Fibroblast of the aortic adventitia (primary cell): Measurements from ENCODE around the gene STH. TPM values are rescaled to one million over a fixed set of nuclear protein-coding genes. Genes with fewer than 3 reads are reported as not detected.
A peak's percentile ranks its signal among the peaks of the same experiment; 100 is the strongest.
"Not testable (repeated sequence)": the region's sequence is repeated elsewhere in the genome, so short reads cannot be mapped to it uniquely, and the experiment has no call there.

Experiments
- DNase-seq: peaks from one replicate; pipeline ENCODE4 v3.0.0-alpha.2; 2010; ENCODE audit warnings: low read depth
- H3K4me3 ChIP-seq: 2 replicates; pipeline ENCODE4 v1.5.1; 2011; ENCODE audit warnings: low read depth, mild to moderate bottlenecking, control low read depth, low read length, moderate library complexity
- total RNA-seq: library from RNA; depleted of rRNA; stranded (reverse); fragments of >200 nt; gene quantifications from 2 replicates; pipeline ENCODE4 v1.2.3, GENCODE V29; 2012; ENCODE audit warnings: low replicate concordance
- TF ChIP-seq, protein P1 (sequence below): IDR thresholded peaks from 2 replicates; pipeline ENCODE4 v1.5.1; 2011; ENCODE audit warnings: mild to moderate bottlenecking, low read length, control low read depth, inconsistent platforms; ENCODE audit not compliant: insufficient read depth

STH gene
- total RNA-seq, 1 donor, result not detected

DNA sequence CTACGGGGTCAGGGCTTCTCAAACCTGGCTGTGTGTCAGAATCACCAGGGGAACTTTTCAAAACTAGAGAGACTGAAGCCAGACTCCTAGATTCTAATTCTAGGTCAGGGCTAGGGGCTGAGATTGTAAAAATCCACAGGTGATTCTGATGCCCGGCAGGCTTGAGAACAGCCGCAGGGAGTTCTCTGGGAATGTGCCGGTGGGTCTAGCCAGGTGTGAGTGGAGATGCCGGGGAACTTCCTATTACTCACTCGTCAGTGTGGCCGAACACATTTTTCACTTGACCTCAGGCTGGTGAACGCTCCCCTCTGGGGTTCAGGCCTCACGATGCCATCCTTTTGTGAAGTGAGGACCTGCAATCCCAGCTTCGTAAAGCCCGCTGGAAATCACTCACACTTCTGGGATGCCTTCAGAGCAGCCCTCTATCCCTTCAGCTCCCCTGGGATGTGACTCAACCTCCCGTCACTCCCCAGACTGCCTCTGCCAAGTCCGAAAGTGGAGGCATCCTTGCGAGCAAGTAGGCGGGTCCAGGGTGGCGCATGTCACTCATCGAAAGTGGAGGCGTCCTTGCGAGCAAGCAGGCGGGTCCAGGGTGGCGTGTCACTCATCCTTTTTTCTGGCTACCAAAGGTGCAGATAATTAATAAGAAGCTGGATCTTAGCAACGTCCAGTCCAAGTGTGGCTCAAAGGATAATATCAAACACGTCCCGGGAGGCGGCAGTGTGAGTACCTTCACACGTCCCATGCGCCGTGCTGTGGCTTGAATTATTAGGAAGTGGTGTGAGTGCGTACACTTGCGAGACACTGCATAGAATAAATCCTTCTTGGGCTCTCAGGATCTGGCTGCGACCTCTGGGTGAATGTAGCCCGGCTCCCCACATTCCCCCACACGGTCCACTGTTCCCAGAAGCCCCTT is 10.9 kb downstream of the STH start:
- peak; percentile 76 for DNase-seq
- no peak overlapping the region for H3K4me3 ChIP-seq
- TF ChIP-seq, protein P1, sequence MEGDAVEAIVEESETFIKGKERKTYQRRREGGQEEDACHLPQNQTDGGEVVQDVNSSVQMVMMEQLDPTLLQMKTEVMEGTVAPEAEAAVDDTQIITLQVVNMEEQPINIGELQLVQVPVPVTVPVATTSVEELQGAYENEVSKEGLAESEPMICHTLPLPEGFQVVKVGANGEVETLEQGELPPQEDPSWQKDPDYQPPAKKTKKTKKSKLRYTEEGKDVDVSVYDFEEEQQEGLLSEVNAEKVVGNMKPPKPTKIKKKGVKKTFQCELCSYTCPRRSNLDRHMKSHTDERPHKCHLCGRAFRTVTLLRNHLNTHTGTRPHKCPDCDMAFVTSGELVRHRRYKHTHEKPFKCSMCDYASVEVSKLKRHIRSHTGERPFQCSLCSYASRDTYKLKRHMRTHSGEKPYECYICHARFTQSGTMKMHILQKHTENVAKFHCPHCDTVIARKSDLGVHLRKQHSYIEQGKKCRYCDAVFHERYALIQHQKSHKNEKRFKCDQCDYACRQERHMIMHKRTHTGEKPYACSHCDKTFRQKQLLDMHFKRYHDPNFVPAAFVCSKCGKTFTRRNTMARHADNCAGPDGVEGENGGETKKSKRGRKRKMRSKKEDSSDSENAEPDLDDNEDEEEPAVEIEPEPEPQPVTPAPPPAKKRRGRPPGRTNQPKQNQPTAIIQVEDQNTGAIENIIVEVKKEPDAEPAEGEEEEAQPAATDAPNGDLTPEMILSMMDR, result no peak

DNA sequence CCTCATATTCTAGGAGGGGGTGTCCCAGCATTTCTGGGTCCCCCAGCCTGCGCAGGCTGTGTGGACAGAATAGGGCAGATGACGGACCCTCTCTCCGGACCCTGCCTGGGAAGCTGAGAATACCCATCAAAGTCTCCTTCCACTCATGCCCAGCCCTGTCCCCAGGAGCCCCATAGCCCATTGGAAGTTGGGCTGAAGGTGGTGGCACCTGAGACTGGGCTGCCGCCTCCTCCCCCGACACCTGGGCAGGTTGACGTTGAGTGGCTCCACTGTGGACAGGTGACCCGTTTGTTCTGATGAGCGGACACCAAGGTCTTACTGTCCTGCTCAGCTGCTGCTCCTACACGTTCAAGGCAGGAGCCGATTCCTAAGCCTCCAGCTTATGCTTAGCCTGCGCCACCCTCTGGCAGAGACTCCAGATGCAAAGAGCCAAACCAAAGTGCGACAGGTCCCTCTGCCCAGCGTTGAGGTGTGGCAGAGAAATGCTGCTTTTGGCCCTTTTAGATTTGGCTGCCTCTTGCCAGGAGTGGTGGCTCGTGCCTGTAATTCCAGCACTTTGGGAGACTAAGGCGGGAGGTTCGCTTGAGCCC is 11.6 kb downstream of the STH start:
- TF ChIP-seq, protein P1, result no peak
- no peak for DNase-seq
- no peak overlapping the region for H3K4me3 ChIP-seq

DNA sequence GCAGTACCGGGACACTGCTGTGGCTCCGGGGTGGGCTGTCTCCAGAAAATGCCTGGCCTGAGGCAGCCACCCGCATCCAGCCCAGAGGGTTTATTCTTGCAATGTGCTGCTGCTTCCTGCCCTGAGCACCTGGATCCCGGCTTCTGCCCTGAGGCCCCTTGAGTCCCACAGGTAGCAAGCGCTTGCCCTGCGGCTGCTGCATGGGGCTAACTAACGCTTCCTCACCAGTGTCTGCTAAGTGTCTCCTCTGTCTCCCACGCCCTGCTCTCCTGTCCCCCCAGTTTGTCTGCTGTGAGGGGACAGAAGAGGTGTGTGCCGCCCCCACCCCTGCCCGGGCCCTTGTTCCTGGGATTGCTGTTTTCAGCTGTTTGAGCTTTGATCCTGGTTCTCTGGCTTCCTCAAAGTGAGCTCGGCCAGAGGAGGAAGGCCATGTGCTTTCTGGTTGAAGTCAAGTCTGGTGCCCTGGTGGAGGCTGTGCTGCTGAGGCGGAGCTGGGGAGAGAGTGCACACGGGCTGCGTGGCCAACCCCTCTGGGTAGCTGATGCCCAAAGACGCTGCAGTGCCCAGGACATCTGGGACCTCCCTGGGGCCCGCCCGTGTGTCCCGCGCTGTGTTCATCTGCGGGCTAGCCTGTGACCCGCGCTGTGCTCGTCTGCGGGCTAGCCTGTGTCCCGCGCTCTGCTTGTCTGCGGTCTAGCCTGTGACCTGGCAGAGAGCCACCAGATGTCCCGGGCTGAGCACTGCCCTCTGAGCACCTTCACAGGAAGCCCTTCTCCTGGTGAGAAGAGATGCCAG is 12.9 kb downstream of the STH start:
- no peak for DNase-seq
- TF ChIP-seq, protein P1, result no peak
- no peak overlapping the region for H3K4me3 ChIP-seq

DNA sequence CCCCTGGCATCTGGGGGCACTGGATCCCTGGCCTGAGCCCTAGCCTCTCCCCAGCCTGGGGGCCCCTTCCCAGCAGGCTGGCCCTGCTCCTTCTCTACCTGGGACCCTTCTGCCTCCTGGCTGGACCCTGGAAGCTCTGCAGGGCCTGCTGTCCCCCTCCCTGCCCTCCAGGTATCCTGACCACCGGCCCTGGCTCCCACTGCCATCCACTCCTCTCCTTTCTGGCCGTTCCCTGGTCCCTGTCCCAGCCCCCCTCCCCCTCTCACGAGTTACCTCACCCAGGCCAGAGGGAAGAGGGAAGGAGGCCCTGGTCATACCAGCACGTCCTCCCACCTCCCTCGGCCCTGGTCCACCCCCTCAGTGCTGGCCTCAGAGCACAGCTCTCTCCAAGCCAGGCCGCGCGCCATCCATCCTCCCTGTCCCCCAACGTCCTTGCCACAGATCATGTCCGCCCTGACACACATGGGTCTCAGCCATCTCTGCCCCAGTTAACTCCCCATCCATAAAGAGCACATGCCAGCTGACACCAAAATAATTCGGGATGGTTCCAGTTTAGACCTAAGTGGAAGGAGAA is 13.5 kb downstream of the STH start:
- TF ChIP-seq, protein P1, result no peak
- DNase-seq, result no peak
- no peak overlapping the region for H3K4me3 ChIP-seq

DNA sequence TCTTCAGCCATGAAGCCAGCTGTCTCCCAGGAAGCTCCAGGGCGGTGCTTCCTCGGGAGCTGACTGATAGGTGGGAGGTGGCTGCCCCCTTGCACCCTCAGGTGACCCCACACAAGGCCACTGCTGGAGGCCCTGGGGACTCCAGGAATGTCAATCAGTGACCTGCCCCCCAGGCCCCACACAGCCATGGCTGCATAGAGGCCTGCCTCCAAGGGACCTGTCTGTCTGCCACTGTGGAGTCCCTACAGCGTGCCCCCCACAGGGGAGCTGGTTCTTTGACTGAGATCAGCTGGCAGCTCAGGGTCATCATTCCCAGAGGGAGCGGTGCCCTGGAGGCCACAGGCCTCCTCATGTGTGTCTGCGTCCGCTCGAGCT is 14.1 kb downstream of the STH start:
- H3K4me3 ChIP-seq, result no peak overlapping the region
- TF ChIP-seq, protein P1, result no peak
- DNase-seq, result no peak

DNA sequence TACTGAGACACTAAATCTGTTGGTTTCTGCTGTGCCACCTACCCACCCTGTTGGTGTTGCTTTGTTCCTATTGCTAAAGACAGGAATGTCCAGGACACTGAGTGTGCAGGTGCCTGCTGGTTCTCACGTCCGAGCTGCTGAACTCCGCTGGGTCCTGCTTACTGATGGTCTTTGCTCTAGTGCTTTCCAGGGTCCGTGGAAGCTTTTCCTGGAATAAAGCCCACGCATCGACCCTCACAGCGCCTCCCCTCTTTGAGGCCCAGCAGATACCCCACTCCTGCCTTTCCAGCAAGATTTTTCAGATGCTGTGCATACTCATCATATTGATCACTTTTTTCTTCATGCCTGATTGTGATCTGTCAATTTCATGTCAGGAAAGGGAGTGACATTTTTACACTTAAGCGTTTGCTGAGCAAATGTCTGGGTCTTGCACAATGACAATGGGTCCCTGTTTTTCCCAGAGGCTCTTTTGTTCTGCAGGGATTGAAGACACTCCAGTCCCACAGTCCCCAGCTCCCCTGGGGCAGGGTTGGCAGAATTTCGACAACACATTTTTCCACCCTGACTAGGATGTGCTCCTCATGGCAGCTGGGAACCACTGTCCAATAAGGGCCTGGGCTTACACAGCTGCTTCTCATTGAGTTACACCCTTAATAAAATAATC is 14.6 kb downstream of the STH start:
- TF ChIP-seq, protein P1, result no peak
- peak; percentile 47 for DNase-seq
- no peak overlapping the region for H3K4me3 ChIP-seq

DNA sequence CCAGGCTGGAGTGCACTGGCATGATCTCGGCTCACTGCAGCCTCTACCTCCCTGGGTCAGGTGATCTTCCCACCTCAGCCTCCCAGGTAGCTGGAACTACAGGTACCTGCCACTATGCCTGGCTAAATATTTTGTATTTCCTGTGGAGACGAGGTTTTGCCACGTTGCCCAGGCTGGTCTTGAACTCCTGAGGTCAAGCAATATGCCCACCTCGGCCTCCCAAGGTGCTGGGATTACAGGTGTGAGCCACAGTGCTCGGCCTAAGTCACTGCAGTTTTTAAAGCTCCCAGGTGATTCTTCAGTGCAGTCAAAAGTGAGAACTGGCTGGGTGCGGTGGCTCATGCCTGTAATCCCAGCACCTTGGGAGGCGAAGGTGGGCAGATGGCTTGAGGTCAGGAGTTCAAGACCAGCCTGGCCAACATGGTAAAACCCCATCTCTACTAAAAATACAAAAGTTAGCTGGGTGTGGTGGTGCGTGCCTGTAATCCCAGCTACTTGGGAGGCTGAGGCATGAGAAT is 20.4 kb downstream of the STH start:
- H3K4me3 ChIP-seq, DNase-seq: not testable (repeated sequence)
